HepG2 (cell line): Measurements from ENCODE around the gene ZER1. TPM values are rescaled to one million over a fixed set of nuclear protein-coding genes. Genes with fewer than 3 reads are reported as not detected.

ENCODE experiments used
- GZF1 ChIP-seq: sonication (generic); formaldehyde crosslinking; IDR thresholded peaks from 2 replicates; pipeline ENCODE4 v1.5.1; 2020; ENCODE audit warnings: mild to moderate bottlenecking, missing genetic modification reagents
- MLLT10 ChIP-seq: sonication (generic); formaldehyde crosslinking; IDR thresholded peaks from 2 replicates; pipeline ENCODE4 v1.4.0; 2020; ENCODE audit warnings: missing genetic modification reagents
- MXI1 ChIP-seq: IDR thresholded peaks from 3 replicates; pipeline ENCODE4 v1.6.1; 2012; ENCODE audit warnings: low read depth, low read length, inconsistent platforms, borderline replicate concordance
- NCOA1 ChIP-seq: sonication (generic); formaldehyde crosslinking; IDR thresholded peaks from 2 replicates; pipeline ENCODE4 v1.9.0; 2021; ENCODE audit warnings: missing genetic modification reagents
- SMARCC2 ChIP-seq: fragments of 450-650 bp; IDR thresholded peaks from 2 replicates; pipeline ENCODE4 v1.6.1; 2017; ENCODE audit warnings: antibody characterized with exemption, mild to moderate bottlenecking
- SRY ChIP-seq: sonication (generic); formaldehyde crosslinking; IDR thresholded peaks from 2 replicates; pipeline ENCODE4 v1.8.0; 2022; ENCODE audit warnings: mild to moderate bottlenecking, missing genetic modification reagents
- ZBED4 ChIP-seq: sonication (generic); formaldehyde crosslinking; IDR thresholded peaks from 2 replicates; pipeline ENCODE4 v1.4.0; 2020; ENCODE audit warnings: missing genetic modification reagents, borderline replicate concordance
- ZMYM3 ChIP-seq: sonication (generic); formaldehyde crosslinking; IDR thresholded peaks from 2 replicates; pipeline ENCODE4 v1.5.1; 2020; ENCODE audit warnings: mild to moderate bottlenecking, missing genetic modification reagents
- ZNF121 ChIP-seq: sonication (generic); formaldehyde crosslinking; IDR thresholded peaks from 2 replicates; pipeline ENCODE4 v1.5.0; 2020; ENCODE audit warnings: mild to moderate bottlenecking, missing genetic modification reagents
- ZNF33A ChIP-seq: sonication (generic); formaldehyde crosslinking; IDR thresholded peaks from 2 replicates; pipeline ENCODE4 v1.5.1; 2020; ENCODE audit warnings: missing genetic modification reagents, mild to moderate bottlenecking, moderate library complexity, borderline replicate concordance
- ZNF550 ChIP-seq: sonication (generic); formaldehyde crosslinking; IDR thresholded peaks from 2 replicates; pipeline ENCODE4 v1.4.0; 2020; ENCODE audit warnings: mild to moderate bottlenecking, missing genetic modification reagents, borderline replicate concordance
- polyA plus RNA-seq, 8 experiments: library from polyadenylated mRNA; depleted of rRNA in 3 of 8; stranded (reverse) in 7 of 8; unstranded in 1 of 8; fragments of >200 nt; fragmentation: Illumina TruSeq in 4 of 8; extraction: Trizol in 4 of 8; gene quantifications; 2 replicates each; pipeline versions ENCODE4 v1.2.1 to v1.2.3, GENCODE V29; 2011 to 2016; ENCODE audit warnings: low read depth in 4 of 8, missing spikeins in 1 of 8, mixed read lengths in 1 of 8; ENCODE audit not compliant: insufficient read depth in 1 of 8
- total RNA-seq, 5 experiments: library from RNA; depleted of rRNA; stranded (reverse); fragments of >200 nt; fragmentation: Illumina TruSeq; extraction: Trizol; gene quantifications; 2 replicates each; pipeline ENCODE4 v1.2.3, GENCODE V29; 2016; ENCODE audit warnings: low read depth in 1 of 5
- TF ChIP-seq, protein P1 (sequence below): IDR thresholded peaks from 2 replicates; pipeline ENCODE4 v1.6.1; 2016; ENCODE audit warnings: missing compliant biosample characterization, missing genetic modification reagents, borderline replicate concordance
- TF ChIP-seq, protein P2 (sequence below): sonication (generic); formaldehyde crosslinking; IDR thresholded peaks from 2 replicates; pipeline ENCODE4 v1.5.1; 2020; ENCODE audit warnings: mild to moderate bottlenecking, missing genetic modification reagents, moderate library complexity
- TF ChIP-seq, protein P3 (sequence below): sonication (generic); formaldehyde crosslinking; IDR thresholded peaks from 2 replicates; pipeline ENCODE4 v1.9.0; 2022; ENCODE audit warnings: low read depth, missing genetic modification reagents

ZER1 gene
- total and polyA plus RNA-seq, 2 of the 13 experiments (the other 11 are each of a cell fraction or from before 2014, with no cell fraction given) = 7.7 to 40.0 TPM

DNA sequence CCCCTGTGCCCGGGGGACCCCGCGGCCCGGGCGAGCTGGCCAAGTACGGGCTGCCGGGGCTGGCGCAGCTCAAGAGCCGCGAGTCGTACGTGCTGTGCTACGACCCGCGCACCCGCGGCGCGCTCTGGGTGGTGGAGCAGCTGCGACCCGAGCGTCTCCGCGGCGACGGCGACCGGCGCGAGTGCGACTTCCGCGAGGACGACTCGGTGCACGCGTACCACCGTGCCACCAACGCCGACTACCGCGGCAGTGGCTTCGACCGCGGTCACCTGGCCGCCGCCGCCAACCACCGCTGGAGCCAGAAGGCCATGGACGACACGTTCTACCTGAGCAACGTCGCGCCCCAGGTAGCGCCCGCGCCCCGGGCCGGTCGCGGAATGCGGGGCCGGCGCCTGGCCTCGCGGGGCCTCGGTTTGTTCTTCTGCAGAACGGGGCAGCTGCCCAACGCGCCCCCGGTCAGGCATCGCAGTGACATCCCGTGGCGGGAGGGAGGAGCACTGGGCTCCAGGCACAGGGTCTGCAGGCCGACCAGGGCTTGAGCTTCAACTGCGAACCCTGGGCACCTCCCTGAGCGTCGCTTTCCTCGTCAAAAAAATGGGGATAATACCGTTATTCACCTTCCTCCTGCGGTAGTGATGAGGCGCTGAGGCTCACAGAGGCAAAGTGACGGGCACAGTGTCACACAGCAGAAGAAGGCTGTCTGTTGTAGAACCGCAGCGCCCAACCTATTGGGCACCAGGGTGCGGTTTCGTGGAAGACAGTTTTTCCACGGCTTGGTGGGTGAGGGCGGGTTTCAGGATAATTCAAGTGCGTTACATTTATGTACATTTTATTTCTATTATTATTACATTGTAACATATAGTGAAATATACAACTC lies 47.4 kb upstream of the ZER1 start (continued):
- TF ChIP-seq ZBED4 (CRISPR knock-in tag) (no peak), ZMYM3 (CRISPR knock-in tag) (no peak), ZNF121 (CRISPR knock-in tag) (no peak; the same call in 1 of the 2 replicates), MLLT10 (CRISPR knock-in tag) (no peak), SMARCC2 (no peak), ZNF33A (CRISPR knock-in tag) (no peak), NCOA1 (CRISPR knock-in tag) (no peak), SRY (peak; percentile 32), GZF1 (no peak), MXI1 (no peak), ZNF550 (CRISPR knock-in tag) (no peak)
- TF ChIP-seq, protein P1, sequence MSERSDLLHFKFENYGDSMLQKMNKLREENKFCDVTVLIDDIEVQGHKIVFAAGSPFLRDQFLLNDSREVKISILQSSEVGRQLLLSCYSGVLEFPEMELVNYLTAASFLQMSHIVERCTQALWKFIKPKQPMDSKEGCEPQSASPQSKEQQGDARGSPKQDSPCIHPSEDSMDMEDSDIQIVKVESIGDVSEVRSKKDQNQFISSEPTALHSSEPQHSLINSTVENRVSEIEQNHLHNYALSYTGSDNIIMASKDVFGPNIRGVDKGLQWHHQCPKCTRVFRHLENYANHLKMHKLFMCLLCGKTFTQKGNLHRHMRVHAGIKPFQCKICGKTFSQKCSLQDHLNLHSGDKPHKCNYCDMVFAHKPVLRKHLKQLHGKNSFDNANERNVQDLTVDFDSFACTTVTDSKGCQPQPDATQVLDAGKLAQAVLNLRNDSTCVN (CRISPR knock-in tag) = no peak
- TF ChIP-seq, protein P2, sequence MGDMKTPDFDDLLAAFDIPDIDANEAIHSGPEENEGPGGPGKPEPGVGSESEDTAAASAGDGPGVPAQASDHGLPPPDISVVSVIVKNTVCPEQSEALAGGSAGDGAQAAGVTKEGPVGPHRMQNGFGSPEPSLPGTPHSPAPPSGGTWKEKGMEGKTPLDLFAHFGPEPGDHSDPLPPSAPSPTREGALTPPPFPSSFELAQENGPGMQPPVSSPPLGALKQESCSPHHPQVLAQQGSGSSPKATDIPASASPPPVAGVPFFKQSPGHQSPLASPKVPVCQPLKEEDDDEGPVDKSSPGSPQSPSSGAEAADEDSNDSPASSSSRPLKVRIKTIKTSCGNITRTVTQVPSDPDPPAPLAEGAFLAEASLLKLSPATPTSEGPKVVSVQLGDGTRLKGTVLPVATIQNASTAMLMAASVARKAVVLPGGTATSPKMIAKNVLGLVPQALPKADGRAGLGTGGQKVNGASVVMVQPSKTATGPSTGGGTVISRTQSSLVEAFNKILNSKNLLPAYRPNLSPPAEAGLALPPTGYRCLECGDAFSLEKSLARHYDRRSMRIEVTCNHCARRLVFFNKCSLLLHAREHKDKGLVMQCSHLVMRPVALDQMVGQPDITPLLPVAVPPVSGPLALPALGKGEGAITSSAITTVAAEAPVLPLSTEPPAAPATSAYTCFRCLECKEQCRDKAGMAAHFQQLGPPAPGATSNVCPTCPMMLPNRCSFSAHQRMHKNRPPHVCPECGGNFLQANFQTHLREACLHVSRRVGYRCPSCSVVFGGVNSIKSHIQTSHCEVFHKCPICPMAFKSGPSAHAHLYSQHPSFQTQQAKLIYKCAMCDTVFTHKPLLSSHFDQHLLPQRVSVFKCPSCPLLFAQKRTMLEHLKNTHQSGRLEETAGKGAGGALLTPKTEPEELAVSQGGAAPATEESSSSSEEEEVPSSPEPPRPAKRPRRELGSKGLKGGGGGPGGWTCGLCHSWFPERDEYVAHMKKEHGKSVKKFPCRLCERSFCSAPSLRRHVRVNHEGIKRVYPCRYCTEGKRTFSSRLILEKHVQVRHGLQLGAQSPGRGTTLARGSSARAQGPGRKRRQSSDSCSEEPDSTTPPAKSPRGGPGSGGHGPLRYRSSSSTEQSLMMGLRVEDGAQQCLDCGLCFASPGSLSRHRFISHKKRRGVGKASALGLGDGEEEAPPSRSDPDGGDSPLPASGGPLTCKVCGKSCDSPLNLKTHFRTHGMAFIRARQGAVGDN (CRISPR knock-in tag) = peak; percentile 92
- TF ChIP-seq, protein P3, sequence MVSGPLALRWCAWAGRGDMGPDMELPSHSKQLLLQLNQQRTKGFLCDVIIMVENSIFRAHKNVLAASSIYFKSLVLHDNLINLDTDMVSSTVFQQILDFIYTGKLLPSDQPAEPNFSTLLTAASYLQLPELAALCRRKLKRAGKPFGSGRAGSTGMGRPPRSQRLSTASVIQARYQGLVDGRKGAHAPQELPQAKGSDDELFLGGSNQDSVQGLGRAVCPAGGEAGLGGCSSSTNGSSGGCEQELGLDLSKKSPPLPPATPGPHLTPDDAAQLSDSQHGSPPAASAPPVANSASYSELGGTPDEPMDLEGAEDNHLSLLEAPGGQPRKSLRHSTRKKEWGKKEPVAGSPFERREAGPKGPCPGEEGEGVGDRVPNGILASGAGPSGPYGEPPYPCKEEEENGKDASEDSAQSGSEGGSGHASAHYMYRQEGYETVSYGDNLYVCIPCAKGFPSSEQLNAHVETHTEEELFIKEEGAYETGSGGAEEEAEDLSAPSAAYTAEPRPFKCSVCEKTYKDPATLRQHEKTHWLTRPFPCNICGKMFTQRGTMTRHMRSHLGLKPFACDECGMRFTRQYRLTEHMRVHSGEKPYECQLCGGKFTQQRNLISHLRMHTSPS (CRISPR knock-in tag) = no peak
